Omental fat pad (tissue), 4 donors: ENCODE results near the gene FOXD1. TPM values are rescaled to one million over a fixed set of nuclear protein-coding genes. Genes with fewer than 3 reads are reported as not detected.

ENCODE experiments used
- ATAC-seq: fragments of 150-250 bp; one replicate; pipeline ENCODE4 v1.9.1; 2016; ENCODE audit warnings: mild to moderate bottlenecking, moderate library complexity; ENCODE audit not compliant: low FRiP score
- DNase-seq: peaks from one replicate; pipeline ENCODE4 v3.0.0-alpha.2; 2019; ENCODE audit warnings: low spot score
- CTCF ChIP-seq, 3 donors: fragments of 450-650 bp; IDR thresholded peaks; one replicate each; pipeline ENCODE4 v1.5.1; 2016 to 2017; ENCODE audit warnings: antibody characterized with exemption in 3 of 3, mild to moderate bottlenecking in 3 of 3, moderate library complexity in 2 of 3
- total RNA-seq, 4 donors: library from RNA; depleted of rRNA; stranded (reverse); fragments of >200 nt; gene quantifications; one replicate each; pipeline ENCODE4 v1.1.0, GENCODE V29; 2016

Gene FOXD1
- total RNA-seq, 4 donors from 2014 or later: 0.63 TPM; not detected in 3

GRCh38 chr5:73434907-73435306 lies 13.7 kb downstream of the FOXD1 start:
- no peak for ATAC-seq
- no peak for TF ChIP-seq CTCF (IDR thresholded peaks at IDR 0.05)
- DNase-seq: no peak

GRCh38 chr5:73434461-73434860 lies 14.1 kb downstream of the FOXD1 start:
- TF ChIP-seq CTCF (IDR thresholded peaks at IDR 0.05): no peak
- DNase-seq (no peak), ATAC-seq (no peak)

- no peak for TF ChIP-seq CTCF (IDR thresholded peaks at IDR 0.05)
- DNase-seq (no peak), ATAC-seq (no peak)
Measured at GRCh38 chr5:73433982-73434342, 14.6 kb downstream of the FOXD1 start.

- ATAC-seq (no peak), DNase-seq (no peak)
- no peak for TF ChIP-seq CTCF (IDR thresholded peaks at IDR 0.05)
Measured at GRCh38 chr5:73433272-73433981, 15.2 kb downstream of the FOXD1 start.

GRCh38 chr5:73431204-73431851 lies 17.2 kb downstream of the FOXD1 start:
- no peak for TF ChIP-seq CTCF (IDR thresholded peaks at IDR 0.05)

GRCh38 chr5:73426034-73426433 lies 22.5 kb downstream of the FOXD1 start:
- no peak for TF ChIP-seq CTCF (IDR thresholded peaks at IDR 0.05)
- ATAC-seq (no peak), DNase-seq (no peak)

More at GRCh38 chr5:73431204-73431851, 17.2 kb downstream of the FOXD1 start:
- ATAC-seq: no peak
- DNase-seq: no peak

- ATAC-seq (no peak), DNase-seq (no peak)
- no peak for TF ChIP-seq CTCF (IDR thresholded peaks at IDR 0.05)
Measured at GRCh38 chr5:73424556-73424977, 24.0 kb downstream of the FOXD1 start.
